ENCODE results near the gene METTL27. TPM values are rescaled to one million over a fixed set of nuclear protein-coding genes. Genes with fewer than 3 reads are reported as not detected.

Gene METTL27
- total RNA-seq, 1 donor from 2014 or later: 10.5 TPM

DNA sequence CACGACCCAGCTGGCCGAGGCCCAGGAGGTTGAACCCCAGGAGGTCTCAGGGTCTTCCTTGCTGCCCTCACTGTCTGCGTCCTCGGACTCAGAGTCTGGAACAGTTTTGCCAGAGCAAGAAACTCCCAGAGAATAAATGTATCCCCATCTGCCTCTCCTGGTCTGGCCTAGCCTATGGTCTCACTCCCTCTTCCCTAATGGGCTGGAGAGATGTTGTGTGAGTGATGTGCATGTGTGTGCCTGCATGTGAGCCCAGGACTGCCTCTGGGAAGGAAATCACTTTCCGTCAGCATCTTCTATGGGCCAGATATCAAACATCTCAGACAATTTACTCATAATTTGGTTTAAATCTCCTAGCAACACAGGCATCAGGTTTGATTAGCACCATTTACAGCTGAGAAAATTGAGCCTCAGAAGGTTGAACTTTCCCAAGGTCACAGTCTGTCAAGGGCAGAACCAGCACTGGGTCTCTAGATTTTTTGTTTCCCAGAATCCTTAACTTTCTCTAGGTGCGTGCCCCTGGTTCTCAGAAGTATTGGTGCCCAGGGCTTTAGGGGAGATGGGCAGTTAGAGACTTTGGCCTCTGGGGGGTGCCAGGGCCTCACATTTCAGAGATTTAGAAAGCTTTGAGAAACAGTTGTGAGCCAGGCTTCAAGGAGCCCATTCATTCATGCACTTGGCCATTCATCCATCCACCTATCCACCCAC, 23.6 kb upstream of the METTL27 start:
- H3F3A ChIP-seq (ENCODE audit: low read depth): no peaks in the 10 kb centered on the region
- no peaks in the 10 kb centered on the region for H3K36me3 Mint-ChIP-seq
- no peak overlapping the region for H3K27ac Mint-ChIP-seq
- H3K9ac ChIP-seq: no peak overlapping the region
- DNase-seq (ENCODE audit: low spot score): peak; percentile 73
- no peak overlapping the region for H2AFZ ChIP-seq (replicated peaks)
- no peaks in the 10 kb centered on the region for H3K27me3 ChIP-seq
- H3K4me3 ChIP-seq: no peak overlapping the region
- TF ChIP-seq CTCF (IDR thresholded peaks at IDR 0.05) (peak; percentile 73), EZH2phosphoT487 (IDR thresholded peaks at IDR 0.05) (no peak)
- H3K36me3 ChIP-seq: no peaks in the 10 kb centered on the region
- no peak overlapping the region for H3K4me2 ChIP-seq
- peaks cover 2% of the 10 kb centered on the region for H3K9me3 Mint-ChIP-seq
- H3K27me3 Mint-ChIP-seq (ENCODE audit: insufficient read depth, low read depth): peaks cover 13% of the 10 kb centered on the region
- H3K4me1 Mint-ChIP-seq: peaks cover 7% of the 10 kb centered on the region
- peak overlapping the region; percentile 44 for H3K4me3 Mint-ChIP-seq
- H3K9me3 ChIP-seq (ENCODE audit: low read depth): no peaks in the 10 kb centered on the region
- H4K20me1 ChIP-seq (ENCODE audit: low read depth): no peaks in the 10 kb centered on the region
- no peak overlapping the region for H3K27ac ChIP-seq
- no peaks in the 10 kb centered on the region for H3K79me2 ChIP-seq (ENCODE audit: low read depth)
- no peaks in the 10 kb centered on the region for H3K4me1 ChIP-seq

GRCh38 chr7:73864981-73865711, 22.8 kb upstream of the METTL27 start:
- peaks cover 3% of the 10 kb centered on the region for H3K4me1 Mint-ChIP-seq
- H4K20me1 ChIP-seq (ENCODE audit: low read depth): no peaks in the 10 kb centered on the region
- no peaks in the 10 kb centered on the region for H3K79me2 ChIP-seq (ENCODE audit: low read depth)
- H3K36me3 ChIP-seq: no peaks in the 10 kb centered on the region
- no peak overlapping the region for H3K4me2 ChIP-seq
- no peak overlapping the region for H3K27ac ChIP-seq
- no peak overlapping the region for H2AFZ ChIP-seq (replicated peaks)
- H3F3A ChIP-seq (ENCODE audit: low read depth): no peaks in the 10 kb centered on the region
- no peaks in the 10 kb centered on the region for H3K9me3 ChIP-seq (ENCODE audit: low read depth)
- H3K27me3 Mint-ChIP-seq (ENCODE audit: insufficient read depth, low read depth): peaks cover 13% of the 10 kb centered on the region
- no peak overlapping the region for H3K4me3 Mint-ChIP-seq
- no peaks in the 10 kb centered on the region for H3K4me1 ChIP-seq
- peaks cover 2% of the 10 kb centered on the region for H3K9me3 Mint-ChIP-seq
- no peak overlapping the region for H3K9ac ChIP-seq
- no peak for DNase-seq (ENCODE audit: low spot score)
- no peaks in the 10 kb centered on the region for H3K27me3 ChIP-seq
- H3K36me3 Mint-ChIP-seq: no peaks in the 10 kb centered on the region
- TF ChIP-seq CTCF (IDR thresholded peaks at IDR 0.05) (no peak), EZH2 (IDR thresholded peaks at IDR 0.05) (no peak), EZH2phosphoT487 (IDR thresholded peaks at IDR 0.05) (no peak)
- no peak overlapping the region for H3K27ac Mint-ChIP-seq
- no peak overlapping the region for H3K4me3 ChIP-seq

- no peak overlapping the region for H3K4me3 ChIP-seq
- H3K9me3 Mint-ChIP-seq: no peaks in the 10 kb centered on the region
- H2AFZ ChIP-seq (replicated peaks): no peak overlapping the region
- no peaks in the 10 kb centered on the region for H3K4me1 Mint-ChIP-seq
- H3K9ac ChIP-seq: no peak overlapping the region
- H3K4me3 Mint-ChIP-seq: no peak overlapping the region
- H3K79me2 ChIP-seq (ENCODE audit: low read depth): no peaks in the 10 kb centered on the region
- no peak overlapping the region for H3K27ac Mint-ChIP-seq
- no peak overlapping the region for H3K4me2 ChIP-seq
- no peaks in the 10 kb centered on the region for H3K36me3 Mint-ChIP-seq
- no peak overlapping the region for H3K27ac ChIP-seq
- no peak for DNase-seq (ENCODE audit: low spot score)
- peaks cover 6% of the 10 kb centered on the region for H3K27me3 ChIP-seq
- no peaks in the 10 kb centered on the region for H4K20me1 ChIP-seq (ENCODE audit: low read depth)
- H3F3A ChIP-seq (ENCODE audit: low read depth): no peaks in the 10 kb centered on the region
- TF ChIP-seq CTCF (IDR thresholded peaks at IDR 0.05) (no peak), EZH2 (IDR thresholded peaks at IDR 0.05) (no peak), EZH2phosphoT487 (IDR thresholded peaks at IDR 0.05) (no peak)
- H3K4me1 ChIP-seq: no peaks in the 10 kb centered on the region
- no peaks in the 10 kb centered on the region for H3K9me3 ChIP-seq (ENCODE audit: low read depth)
- peaks cover 10% of the 10 kb centered on the region for H3K27me3 Mint-ChIP-seq (ENCODE audit: insufficient read depth, low read depth)
- H3K36me3 ChIP-seq: no peaks in the 10 kb centered on the region
These were observed 19.0 kb upstream of the METTL27 start for GRCh38 chr7:73861305-73861704.

Measured in neural progenitor cell (in vitro differentiated cells).